ENCODE data around the gene KCTD10.
A peak's percentile ranks its signal among the peaks of the same experiment; 100 is the strongest.

KCTD10 gene

GRCh38 chr12:109477185-109477962 is at the start of gene KCTD10, which contains the start of gene UBE3B:
Gene KCTD10 (minus strand): TSS chr12:109477300. CDS start chr12:109477262, 38 bp downstream.
Gene UBE3B (plus strand): TSS chr12:109477634. CDS start chr12:109483552, 5,918 bp downstream.
- peak within 1 kb of the TSS; percentile 83 for H3K27ac ChIP-seq
- DNase-seq (ENCODE audit: low read depth, low spot score) = peak; percentile 48

- no peak for DNase-seq (ENCODE audit: low read depth, low spot score)
- H3K27ac ChIP-seq = no peak overlapping the region
Observed at GRCh38 chr12:109525279-109525585, 48.1 kb upstream of the KCTD10 start.

GRCh38 chr12:109524466-109525278 is 47.6 kb upstream of the KCTD10 start:
- no peak for DNase-seq (ENCODE audit: low read depth, low spot score)
- H3K27ac ChIP-seq = no peak overlapping the region

- DNase-seq (ENCODE audit: low read depth, low spot score) = no peak
- H3K27ac ChIP-seq = no peak overlapping the region
Observed at GRCh38 chr12:109523504-109523903, 46.4 kb upstream of the KCTD10 start.

GRCh38 chr12:109523071-109523470 is 46.0 kb upstream of the KCTD10 start:
- no peak overlapping the region for H3K27ac ChIP-seq
- DNase-seq (ENCODE audit: low read depth, low spot score) = no peak

- no peak for DNase-seq (ENCODE audit: low read depth, low spot score)
- no peak overlapping the region for H3K27ac ChIP-seq
Observed at GRCh38 chr12:109521831-109522230, 44.7 kb upstream of the KCTD10 start.

GRCh38 chr12:109519787-109520186 is 42.7 kb upstream of the KCTD10 start:
- DNase-seq (ENCODE audit: low read depth, low spot score) = no peak
- no peak overlapping the region for H3K27ac ChIP-seq

- H3K27ac ChIP-seq = no peak overlapping the region
Observed at GRCh38 chr12:109518820-109519665, 41.9 kb upstream of the KCTD10 start.

GRCh38 chr12:109517619-109518018 is 40.5 kb upstream of the KCTD10 start:
- no peak for DNase-seq (ENCODE audit: low read depth, low spot score)
- no peak overlapping the region for H3K27ac ChIP-seq

More at GRCh38 chr12:109518820-109519665, 41.9 kb upstream of the KCTD10 start:
- DNase-seq (ENCODE audit: low read depth, low spot score) = no peak

- no peak for DNase-seq (ENCODE audit: low read depth, low spot score)
Observed at GRCh38 chr12:109513977-109514376, 36.9 kb upstream of the KCTD10 start.

GRCh38 chr12:109513051-109513450 is 36.0 kb upstream of the KCTD10 start:
- DNase-seq (ENCODE audit: low read depth, low spot score) = no peak
- no peak overlapping the region for H3K27ac ChIP-seq

More at GRCh38 chr12:109513977-109514376, 36.9 kb upstream of the KCTD10 start:
- no peak overlapping the region for H3K27ac ChIP-seq

- DNase-seq (ENCODE audit: low read depth, low spot score) = no peak
- H3K27ac ChIP-seq = no peak overlapping the region
Observed at GRCh38 chr12:109512608-109513007, 35.5 kb upstream of the KCTD10 start.

- DNase-seq (ENCODE audit: low read depth, low spot score) = no peak
- H3K27ac ChIP-seq = no peak overlapping the region
Observed at GRCh38 chr12:109510196-109510595, 33.1 kb upstream of the KCTD10 start.

GRCh38 chr12:109504068-109504467 is 27.0 kb upstream of the KCTD10 start:
- no peak for DNase-seq (ENCODE audit: low read depth, low spot score)
- H3K27ac ChIP-seq = no peak overlapping the region

GRCh38 chr12:109503611-109504010 is 26.5 kb upstream of the KCTD10 start:
- no peak overlapping the region for H3K27ac ChIP-seq
- DNase-seq (ENCODE audit: low read depth, low spot score) = no peak

GRCh38 chr12:109502332-109502731 is 25.2 kb upstream of the KCTD10 start:
- no peak for DNase-seq (ENCODE audit: low read depth, low spot score)
- no peak overlapping the region for H3K27ac ChIP-seq

GRCh38 chr12:109501299-109501698 is 24.2 kb upstream of the KCTD10 start:
- no peak overlapping the region for H3K27ac ChIP-seq
- no peak for DNase-seq (ENCODE audit: low read depth, low spot score)

- no peak overlapping the region for H3K27ac ChIP-seq
- DNase-seq (ENCODE audit: low read depth, low spot score) = no peak
Observed at GRCh38 chr12:109500406-109501185, 23.5 kb upstream of the KCTD10 start.

- peak overlapping the region; percentile 19 for H3K27ac ChIP-seq
Observed at GRCh38 chr12:109497675-109498074, 20.6 kb upstream of the KCTD10 start.

GRCh38 chr12:109496306-109496705 is 19.2 kb upstream of the KCTD10 start:
- H3K27ac ChIP-seq = no peak overlapping the region

More at GRCh38 chr12:109497675-109498074, 20.6 kb upstream of the KCTD10 start:
- DNase-seq (ENCODE audit: low read depth, low spot score) = peak; percentile 59

More at GRCh38 chr12:109496306-109496705, 19.2 kb upstream of the KCTD10 start:
- no peak for DNase-seq (ENCODE audit: low read depth, low spot score)

All from epithelial cell of prostate (primary cell).